Ovary (tissue), 1 donor: Measurements from ENCODE around the gene TTC33.

Experiments
- EP300 ChIP-seq: sonication (generic); formaldehyde crosslinking; IDR thresholded peaks from one replicate; pipeline ENCODE4 v1.6.1; 2017; ENCODE audit warnings: antibody characterized with exemption
- POLR2A ChIP-seq: fragments of 450-650 bp; IDR thresholded peaks from one replicate; pipeline ENCODE4 v1.6.1; 2017; ENCODE audit warnings: antibody characterized with exemption, mild to moderate bottlenecking, moderate library complexity

DNA sequence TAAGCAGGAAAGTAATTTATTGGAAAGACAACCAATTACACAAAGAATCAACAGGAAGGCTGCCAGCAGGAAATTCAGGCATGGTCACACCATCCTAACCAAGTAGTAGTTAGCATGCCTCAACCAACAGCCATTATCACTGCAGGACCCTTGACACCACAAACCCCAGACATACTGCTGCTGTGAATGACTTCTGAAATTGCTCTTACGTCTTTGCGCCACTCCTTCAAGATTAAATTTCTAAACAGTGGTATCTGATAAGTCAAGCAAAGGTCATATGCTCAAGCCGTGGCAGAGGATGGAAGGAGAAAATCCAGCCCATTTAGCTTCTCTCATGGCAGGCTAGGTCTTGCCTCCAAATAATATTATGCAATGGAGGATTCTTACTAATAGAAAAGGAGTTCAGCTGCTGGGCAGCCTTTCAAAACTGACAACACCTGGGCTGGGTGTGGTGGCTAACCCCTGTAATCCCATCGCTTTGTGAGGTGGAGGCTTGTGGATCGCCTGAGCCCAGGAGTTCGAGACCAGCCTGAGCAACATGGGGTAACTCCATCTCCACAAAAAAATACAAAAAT is 81.0 kb downstream of the TTC33 start:
- TF ChIP-seq POLR2A (no peak), EP300 (no peak)
